GM12801 (cell line): Measurements from ENCODE around the gene RAI1.

ENCODE experiments used
- CTCF ChIP-seq: IDR thresholded peaks from one replicate; pipeline ENCODE4 v1.5.1; 2011; ENCODE audit warnings: control low read depth; ENCODE audit not compliant: insufficient read length; ENCODE audit errors: extremely low read depth

The RAI1 gene

DNA sequence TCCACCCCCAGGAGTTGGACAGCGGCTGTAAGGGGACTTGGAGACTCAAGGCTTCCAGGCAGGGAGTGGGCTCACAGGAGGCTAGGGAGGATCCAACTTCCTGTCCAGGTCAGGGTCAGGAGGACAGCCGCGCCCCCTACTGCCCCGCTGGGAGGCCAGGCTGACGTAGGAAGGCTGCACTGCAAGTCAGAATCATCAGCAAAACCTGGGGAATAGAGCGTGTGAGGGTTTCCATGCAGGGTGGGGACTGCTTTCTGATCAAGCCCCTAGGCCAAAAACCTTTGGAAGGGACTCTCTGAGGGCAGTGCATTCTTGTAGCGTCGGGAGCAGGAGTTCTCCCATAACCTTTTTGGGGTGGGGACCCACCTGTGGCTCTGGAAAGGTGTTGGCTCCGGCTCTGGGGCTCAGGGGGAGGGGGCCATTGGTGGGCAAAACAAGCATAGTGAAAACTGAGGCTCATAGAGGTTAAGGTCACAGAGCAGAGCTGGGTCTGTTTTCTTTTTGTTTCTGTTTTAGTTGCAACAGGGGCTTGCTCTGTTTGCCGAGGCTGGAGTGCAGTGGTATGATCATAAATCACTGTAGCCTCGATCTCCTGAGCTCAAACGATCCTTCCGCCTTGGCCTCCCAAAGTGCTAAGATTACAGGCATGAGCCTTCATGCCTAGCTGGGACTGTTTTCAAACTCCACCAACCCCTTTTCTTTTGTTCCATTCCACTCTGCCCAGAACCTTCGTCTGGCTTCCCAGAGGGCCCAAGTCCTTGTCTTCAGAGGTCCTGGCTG, 22.1 kb downstream of the RAI1 start:
- no peak for TF ChIP-seq CTCF

DNA sequence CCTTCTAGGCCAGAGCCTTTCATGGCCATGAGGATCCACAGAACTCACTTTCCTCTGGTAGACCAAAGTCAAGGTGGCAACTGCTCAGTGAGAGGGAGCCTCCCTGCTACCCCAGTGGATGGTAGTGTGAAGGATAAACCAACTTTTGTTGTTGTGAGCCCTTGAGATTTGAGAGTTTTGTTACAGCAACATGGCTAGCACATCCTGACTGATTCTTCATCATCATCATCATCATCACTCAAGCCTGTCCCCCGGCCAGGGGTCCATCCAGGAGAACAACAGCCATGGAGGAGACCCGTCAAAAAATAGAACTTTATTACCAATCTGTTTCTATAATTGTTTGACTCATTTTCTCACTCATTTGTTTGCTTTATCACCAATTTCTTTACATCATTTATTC, 23.7 kb downstream of the RAI1 start:
- no peak for TF ChIP-seq CTCF

DNA sequence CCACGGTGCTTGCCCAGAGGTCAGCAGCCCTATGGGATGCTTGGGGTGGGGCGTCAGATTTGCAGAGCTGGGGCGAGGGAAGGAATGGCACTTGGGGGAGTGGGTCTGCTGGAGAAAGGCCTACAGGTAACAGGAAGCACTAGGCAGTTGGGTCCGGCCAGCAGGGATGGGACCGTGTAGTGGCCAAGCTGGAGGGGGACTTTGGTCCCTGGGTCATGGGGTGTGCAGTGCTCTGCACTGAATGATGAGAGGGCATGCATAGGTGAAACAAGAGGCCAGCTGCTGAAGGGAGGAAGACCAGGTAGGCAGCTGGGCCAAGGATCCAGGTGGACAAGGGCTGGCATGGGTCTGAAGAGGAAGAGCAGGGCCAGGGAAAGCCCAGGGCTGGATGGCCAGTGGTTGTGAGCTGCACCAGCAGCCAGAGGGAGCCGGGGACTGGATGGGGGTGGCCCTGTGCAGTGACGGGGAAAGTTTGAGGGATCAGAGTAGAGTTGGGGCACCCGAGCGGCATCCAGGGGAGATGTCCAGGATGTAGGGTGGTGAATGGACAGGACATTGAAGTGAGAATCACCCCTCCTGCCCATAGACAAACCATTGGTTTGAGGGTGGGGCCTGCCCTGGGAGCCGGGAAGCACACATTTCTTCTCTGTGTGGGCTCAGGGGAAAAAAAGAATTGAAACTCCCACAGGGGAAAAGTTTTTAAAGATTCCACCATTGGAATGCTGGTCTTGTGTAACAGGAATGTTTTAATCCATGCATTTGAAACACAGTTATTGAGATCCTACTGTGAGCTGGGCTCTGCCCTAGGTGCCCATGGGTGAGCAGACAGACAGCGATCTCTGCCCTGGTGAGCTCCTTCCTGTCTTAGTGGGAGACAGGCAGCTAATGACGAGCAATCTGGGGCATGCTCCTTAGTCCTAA, 25.1 kb downstream of the RAI1 start:
- no peak for TF ChIP-seq CTCF

- TF ChIP-seq CTCF = no peak
These were observed 27.0 kb downstream of the RAI1 start for GRCh38 chr17:17708295-17708694.

DNA sequence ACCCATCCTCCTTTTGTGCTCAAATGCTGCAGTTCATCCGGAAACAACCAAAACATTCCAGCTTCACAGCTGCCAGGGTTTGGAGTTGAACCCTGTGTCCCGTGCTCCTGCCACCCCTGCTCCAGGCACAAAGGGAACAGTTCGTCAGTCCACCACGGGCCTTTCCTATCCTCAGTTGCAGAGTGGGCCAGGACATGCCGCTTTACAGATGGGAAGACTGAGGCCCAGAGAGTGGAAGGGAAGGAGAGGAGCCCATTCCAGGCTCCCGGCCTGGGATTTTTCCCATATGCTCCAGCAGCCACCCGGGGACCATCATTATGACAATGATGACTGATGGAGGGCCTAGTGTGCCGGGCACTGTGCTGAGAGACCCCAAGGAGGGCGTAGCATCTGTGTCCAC, 27.6 kb downstream of the RAI1 start:
- no peak for TF ChIP-seq CTCF

GRCh38 chr17:17709815-17710321, 28.6 kb downstream of the RAI1 start:
- TF ChIP-seq CTCF = no peak

DNA sequence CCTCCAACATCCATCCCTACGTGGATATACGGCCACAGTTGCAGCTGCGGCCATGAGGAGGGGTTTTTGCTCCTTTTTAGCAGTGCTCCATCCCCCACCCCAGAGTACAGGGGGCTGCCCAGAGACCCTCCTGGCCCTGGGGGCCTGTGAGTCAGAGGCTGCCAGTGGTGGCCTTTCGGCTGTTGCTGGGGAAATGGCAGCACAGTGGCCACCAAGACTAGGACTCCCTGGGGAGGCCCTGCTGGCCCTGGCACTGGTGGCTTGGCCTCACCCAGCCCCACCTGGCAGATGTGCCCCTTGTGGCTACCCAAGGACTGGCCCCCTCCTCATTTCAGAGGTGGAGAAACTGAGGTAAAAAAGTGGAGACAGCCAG, 29.1 kb downstream of the RAI1 start:
- no peak for TF ChIP-seq CTCF
